ENCODE results near the gene ZBTB32.

GRCh38 chr19:35710784-35711723 is 6.7 kb downstream of the ZBTB32 start:
- no peak for TF ChIP-seq CTCF (IDR thresholded peaks at IDR 0.05 in 4 of 5, conservative IDR thresholded peaks at IDR 0.05 in 1 of 5)
- TF ChIP-seq POLR2A (IDR thresholded peaks at IDR 0.05): no peak
